NCI-H748 (cell line): Measurements from ENCODE around the gene ITPR2.
"Not testable (repeated sequence)": the region's sequence is repeated elsewhere in the genome, so short reads cannot be mapped to it uniquely, and the experiment has no call there.

Source experiments
- DNase-seq: peaks from one replicate; lab custom pipeline; 2025; ENCODE audit not compliant: unreplicated experiment; lab: John Stamatoyannopoulos, UW

ITPR2 gene

GRCh38 chr12:26832822-26833742 is at the start of gene ITPR2:
Gene ITPR2, minus strand, starts transcription at chr12:26833194. Its CDS starts 413 bp downstream, at chr12:26832781.
- peak; percentile 79 for DNase-seq

- no peak for DNase-seq
Measured at GRCh38 chr12:26880625-26881024, 47.6 kb upstream of the ITPR2 start.

- DNase-seq = peak; percentile 80
Measured at GRCh38 chr12:26878661-26879119, 45.7 kb upstream of the ITPR2 start.

GRCh38 chr12:26874501-26875296 is 41.7 kb upstream of the ITPR2 start:
- DNase-seq = no peak

GRCh38 chr12:26872625-26873024 is 39.6 kb upstream of the ITPR2 start:
- peak; percentile 67 for DNase-seq

- DNase-seq = no peak
Measured at GRCh38 chr12:26871985-26872384, 39.0 kb upstream of the ITPR2 start.

- DNase-seq = peak; percentile 62
Measured at GRCh38 chr12:26870491-26871419, 37.8 kb upstream of the ITPR2 start.

- DNase-seq = peak; percentile 3
Measured at GRCh38 chr12:26869908-26870459, 37.0 kb upstream of the ITPR2 start.

GRCh38 chr12:26869104-26869494 is 36.1 kb upstream of the ITPR2 start:
- DNase-seq = no peak

- DNase-seq = no peak
Measured at GRCh38 chr12:26868447-26869103, 35.6 kb upstream of the ITPR2 start.

- DNase-seq = no peak
Measured at GRCh38 chr12:26867080-26867479, 34.1 kb upstream of the ITPR2 start.

- no peak for DNase-seq
Measured at GRCh38 chr12:26863515-26863914, 30.5 kb upstream of the ITPR2 start.

- not testable (repeated sequence) for DNase-seq
Measured at GRCh38 chr12:26862787-26863186, 29.8 kb upstream of the ITPR2 start.

- DNase-seq = no peak
Measured at GRCh38 chr12:26861690-26862089, 28.7 kb upstream of the ITPR2 start.

GRCh38 chr12:26857465-26858176 is 24.6 kb upstream of the ITPR2 start:
- DNase-seq = peak; percentile 20

GRCh38 chr12:26855337-26855736 is 22.3 kb upstream of the ITPR2 start:
- no peak for DNase-seq

- DNase-seq = no peak
Measured at GRCh38 chr12:26854031-26854390, 21.0 kb upstream of the ITPR2 start.

- peak; percentile 52 for DNase-seq
Measured at GRCh38 chr12:26853303-26854030, 20.5 kb upstream of the ITPR2 start.
